HG03196 (cell line): ENCODE data around the gene USP44.

Source experiments
- ATAC-seq: cut with Tn5 transposase; IDR thresholded peaks from one replicate; pipeline ENCODE4 v1.9.1; 2021; ENCODE audit not compliant: unreplicated experiment

USP44 gene

DNA sequence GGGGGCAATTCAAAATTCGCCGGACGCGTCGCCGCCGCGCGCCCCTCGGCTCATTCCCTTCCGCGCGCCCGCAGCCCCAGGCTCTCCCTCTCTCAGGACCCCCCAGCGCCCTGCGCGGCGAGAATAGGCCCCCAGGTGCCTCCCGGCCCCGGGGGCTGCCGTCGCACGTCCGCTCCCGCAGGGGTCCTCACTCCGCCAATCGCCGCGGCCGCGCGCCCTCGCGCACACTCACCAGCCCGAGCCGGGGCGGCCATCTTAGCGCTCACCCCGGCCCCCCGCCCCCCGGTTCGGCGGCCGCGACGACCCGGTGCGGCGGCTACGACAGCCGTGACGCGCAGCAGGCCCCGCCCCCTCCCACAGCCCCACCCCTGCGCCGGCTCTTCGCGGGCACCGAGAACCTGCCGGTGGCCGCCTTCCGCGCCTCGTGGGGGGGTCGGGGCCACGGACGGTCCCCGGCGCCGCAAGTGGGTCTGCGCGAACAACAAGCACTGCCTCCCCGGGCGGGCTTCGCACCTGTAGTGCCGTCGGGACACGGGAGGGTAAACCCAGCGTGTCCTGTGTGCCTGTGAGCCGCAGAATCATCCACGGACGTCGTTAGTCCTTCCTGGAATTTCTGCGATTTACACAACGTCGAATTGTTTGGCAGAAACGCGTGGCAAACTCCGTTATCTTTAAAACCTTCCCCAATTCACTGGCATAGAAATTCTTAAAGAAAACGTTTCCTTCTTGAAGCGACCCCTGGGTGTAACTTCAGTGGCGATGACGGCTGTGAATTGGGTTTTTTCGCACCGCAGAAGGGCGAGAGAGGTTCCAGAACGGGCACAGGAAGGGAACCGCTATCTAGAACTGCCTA is 2.5 kb downstream of the USP44 start:
- no peak for ATAC-seq

DNA sequence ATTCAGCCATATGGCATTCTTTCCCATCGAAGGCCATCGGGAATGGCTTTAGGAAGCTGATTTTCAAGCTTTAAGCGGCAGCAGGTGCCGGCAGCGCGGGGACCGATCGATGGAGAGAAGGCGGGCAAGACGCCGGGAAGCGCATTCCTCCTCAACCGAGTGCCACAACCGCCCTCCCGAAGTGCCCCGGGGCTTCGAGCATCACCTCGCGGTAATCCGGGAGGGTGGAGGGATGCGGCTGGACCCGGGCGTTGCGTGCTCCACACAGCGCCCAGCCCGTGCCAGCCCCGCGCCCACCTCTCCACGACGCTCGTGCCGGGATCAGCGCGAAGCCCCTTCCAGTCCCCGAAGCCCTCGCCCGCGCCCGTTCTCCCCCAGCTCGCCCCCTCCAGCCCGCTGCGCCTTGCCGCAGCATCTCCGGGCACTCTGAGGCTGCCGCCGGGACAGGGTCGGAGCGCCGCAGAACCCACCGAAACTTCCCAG is 3.2 kb downstream of the USP44 start:
- ATAC-seq: no peak

DNA sequence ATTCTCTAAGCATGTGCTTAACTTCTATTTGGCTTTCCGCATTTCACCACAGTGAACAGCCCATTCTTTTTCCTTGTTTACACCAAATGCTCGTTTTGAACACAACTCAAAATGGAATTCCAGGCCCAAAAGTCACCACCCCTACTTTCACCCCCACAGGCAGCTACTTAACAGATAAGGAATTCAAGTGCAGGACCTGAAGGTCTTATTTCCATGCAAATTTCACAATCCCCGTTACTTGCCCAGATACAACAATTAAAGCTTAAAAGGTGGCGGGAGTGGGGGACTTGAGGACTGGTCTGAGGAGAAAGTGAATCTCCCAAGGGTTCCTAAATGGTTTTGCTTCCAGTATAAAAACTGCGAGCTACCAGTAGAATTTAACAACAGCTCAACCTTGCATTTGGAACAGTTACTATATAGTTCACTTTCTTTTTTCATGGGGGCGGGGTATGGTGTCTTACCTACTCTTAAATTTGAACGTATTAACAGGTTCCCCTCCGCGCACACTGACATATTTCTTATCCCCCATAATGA is 3.7 kb downstream of the USP44 start:
- ATAC-seq: no peak

DNA sequence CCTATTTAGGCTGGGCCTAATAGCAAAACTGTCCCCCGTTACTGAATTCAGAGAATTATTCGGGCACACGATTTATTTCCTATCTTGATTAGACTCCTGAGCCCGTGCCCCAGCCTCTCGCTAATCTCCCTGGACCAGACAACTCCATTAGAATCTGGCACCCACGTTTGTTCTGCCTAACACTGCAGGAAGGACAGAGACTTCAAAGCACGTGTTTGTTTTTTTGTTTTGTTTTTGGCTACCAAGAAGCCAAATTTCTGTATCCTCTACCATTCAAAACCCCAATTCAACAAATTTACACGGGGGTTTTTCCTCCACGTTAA is 4.8 kb downstream of the USP44 start:
- ATAC-seq: no peak

DNA sequence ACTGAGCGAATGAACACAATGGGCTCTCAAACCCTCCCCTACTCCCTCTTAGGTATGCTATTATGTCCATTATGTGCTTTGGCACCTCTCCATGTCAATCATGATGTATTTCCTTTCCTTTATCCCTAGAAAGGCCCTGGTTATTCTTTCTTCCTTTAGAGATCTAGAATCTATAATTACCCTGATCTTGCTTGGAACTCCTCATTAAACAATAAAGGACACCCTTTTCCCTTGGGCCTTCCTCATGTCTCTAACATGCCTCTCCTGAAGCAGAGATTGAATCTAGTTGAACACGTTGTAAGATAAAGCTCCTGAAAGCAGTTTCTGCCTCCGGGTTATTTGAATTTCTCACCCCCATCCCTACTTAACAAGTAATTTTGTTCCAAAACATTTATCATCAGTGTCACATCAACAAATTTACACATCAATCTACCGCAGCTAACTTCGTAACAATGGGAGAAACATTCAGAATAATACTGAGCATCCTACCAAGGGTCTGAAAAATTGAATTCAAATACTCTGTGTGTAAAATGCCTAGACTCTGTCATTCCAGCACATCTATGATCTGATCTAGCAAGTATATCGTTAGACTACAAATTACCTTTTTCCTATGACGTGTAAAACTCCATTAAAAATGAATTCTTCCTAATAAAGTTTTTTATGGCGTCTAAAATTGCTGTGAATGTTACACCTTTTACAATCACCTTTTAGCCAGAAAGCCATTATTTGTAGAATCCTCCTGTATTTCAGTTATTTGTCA is 5.4 kb downstream of the USP44 start:
- ATAC-seq: no peak

DNA sequence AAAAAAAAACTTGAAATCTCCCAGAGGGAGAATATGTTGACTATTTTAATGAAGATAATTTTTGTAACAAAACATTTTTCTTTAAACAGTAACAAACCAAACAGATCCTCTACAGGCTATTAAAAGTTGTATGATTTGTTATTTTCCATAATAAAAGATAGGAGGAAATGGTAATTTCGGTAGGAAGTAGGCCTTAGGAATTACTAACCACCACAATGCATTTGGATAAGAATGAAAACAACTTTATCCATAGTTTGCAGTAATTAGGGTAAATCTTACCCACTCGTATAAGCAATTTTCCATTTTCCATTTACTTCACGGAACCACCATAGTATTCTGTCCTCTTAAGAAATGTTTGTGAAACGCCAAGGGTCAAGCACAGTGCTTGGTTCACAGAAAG is 6.0 kb downstream of the USP44 start:
- no peak for ATAC-seq

DNA sequence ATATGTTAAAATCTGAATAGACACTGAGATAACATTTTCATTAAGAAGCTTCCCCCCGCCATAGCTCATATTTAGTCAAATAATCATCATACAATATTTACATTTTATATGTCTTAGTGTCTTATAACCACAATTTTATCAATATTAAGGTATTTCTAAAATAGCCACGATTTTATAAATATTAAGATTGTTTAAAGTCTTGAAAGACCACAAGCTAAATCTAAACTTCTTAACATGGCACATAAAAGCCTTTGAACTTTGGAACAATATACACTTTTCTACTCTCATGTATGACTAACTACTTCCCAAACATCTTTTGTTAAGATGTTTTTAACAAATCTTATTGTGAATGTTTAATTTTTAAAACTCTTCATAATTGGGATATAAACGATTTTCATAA is 6.5 kb downstream of the USP44 start:
- ATAC-seq: no peak

DNA sequence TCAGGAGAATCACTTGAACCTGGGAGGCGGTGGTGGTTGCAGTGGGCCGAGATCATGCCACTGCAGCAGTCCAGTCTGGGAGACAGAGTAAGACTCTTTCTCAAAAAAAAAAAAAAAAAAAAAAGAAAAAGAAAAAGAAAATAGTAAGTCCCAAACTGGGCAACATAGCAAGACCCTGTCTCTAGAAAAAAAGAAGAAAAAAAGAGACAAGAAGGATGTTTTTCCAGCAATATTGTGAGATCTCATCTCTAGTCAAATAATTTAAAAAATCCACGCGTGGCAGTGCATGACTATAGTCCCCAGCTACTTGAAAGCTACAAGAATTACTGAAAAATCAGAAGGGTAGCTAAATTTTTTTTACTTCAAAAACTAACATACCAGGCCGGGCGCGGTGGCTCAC is 8.0 kb downstream of the USP44 start:
- ATAC-seq: no peak

DNA sequence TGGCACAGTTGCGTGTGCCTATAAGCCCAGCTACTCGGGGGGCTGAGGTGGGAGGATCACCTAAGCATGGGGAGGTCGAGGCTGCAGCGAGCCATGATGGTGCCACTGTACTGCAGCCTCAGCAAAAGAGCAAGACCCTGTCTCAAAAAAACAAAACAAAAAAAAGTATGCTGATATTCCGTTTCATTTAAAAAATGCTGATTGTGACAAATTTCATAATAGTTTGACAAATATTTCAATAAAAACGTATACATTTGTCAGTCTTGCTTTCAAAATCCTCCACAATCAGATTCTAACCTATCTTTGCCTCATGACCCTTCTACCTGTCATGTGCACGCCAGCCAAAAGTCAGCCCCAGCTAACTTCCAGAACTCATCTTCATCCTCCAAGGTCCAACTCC is 9.8 kb downstream of the USP44 start:
- ATAC-seq: no peak

DNA sequence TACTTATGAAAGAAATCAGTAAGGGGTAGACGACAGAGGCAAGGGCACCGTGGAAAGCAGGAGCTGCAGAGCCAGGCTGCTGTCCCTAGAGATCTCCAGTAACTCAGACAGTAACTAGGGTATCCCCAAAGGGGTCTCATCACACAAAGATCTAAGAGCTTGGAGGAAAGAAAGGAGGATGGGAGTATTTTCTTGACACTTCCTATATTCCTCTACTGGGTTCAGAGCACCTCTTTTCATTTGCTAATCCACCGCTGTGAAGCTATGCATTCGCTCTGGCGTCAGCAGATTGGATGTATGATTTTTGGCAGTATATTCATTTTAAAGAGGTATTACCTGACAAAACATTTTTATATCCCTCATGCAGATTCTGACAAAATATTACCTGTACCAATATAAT is 12.6 kb downstream of the USP44 start:
- ATAC-seq: no peak

DNA sequence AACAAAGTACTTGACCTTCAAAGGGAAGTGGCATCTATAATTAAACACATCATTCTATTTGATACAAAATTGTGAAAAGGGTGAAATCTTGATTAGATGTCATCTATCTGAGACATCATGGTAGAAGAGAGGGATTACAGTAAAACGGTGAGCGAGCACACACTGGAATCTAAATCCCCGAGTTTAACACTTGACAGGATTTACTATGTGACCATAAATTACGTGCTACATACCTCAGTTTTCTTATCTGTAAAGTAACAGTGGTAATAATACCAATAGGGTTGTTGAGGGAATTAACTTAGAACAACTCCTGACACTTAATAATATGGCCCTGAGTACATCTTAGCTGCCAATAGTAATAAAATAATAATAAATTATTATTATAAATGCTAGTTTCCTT is 13.3 kb downstream of the USP44 start:
- ATAC-seq: no peak

DNA sequence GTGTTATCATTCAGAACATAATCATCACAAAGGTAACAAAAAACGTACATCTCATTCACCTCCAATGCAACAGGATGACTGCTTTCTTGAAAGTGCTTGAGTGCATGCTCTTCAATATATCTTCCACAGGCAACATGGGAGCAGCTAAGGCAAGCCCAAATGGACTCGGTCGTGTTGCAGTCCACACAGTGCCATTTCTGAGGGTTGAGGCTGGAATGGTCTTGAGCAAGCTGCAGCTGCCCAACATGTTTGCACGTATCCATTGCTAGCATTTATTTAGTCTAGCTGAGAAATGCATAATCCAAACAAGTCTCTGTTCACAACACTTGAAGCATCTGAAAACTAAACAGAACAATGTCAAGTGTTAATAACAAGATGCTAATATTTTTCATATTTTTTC is 17.3 kb downstream of the USP44 start:
- no peak for ATAC-seq

DNA sequence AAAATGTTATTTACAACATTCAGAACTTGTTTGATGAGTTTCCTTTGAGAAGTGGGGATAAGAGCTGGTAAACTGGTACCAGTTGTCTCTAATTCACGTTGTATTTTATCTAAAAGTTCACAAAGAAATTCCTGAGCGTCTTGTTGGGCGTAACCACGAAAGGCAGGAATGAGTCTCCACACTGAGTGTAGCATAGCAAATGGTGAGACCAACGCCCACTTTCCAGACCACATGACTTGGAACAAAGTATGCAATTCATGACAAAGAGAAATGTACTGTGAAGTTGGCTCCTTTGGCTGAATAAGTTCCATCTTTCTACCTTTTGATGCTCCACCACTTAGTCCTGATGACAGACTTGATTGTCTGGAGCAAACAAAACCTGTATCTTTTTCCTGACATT is 18.4 kb downstream of the USP44 start:
- ATAC-seq: no peak

DNA sequence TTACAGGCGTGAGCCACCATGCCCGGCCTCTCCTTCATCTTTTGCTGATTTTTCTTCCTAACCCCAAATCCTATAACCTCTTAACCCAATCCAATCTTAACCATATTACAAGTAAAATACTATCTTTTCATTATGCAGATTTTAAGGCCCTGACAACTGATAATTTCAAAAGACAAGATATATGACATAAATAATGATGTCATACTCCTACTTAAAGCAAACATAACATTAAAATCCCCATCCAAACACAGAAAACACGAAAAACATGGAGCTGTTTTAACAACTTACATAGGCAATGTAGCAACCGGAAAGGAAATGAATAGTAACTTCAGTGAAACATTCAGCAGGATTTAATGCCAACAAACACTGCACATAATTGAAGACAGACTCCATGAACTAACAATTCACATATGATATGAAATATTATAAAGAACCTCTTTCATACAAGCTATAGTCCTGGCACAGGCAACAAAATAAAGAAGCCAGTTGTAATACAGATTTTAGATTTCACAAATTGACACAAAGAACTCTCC is 21.5 kb downstream of the USP44 start:
- no peak for ATAC-seq

DNA sequence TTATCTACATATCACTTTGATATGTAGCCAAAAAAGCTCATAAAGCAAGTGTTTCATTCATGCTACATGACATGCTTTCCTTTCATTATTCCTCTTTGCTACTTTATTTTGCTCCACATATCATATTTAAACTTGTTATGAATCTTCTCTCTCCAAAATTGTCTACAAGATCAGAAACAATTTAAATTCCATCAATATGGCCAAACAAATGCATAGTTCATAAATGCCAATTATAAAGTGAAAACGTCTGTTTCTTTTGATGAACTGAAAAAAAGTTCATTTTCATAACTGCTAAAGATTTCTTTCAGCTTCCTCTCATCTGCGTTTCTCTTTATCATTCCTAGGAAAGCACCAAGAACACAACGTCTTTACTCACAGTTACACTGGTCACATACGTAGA is 22.8 kb downstream of the USP44 start:
- ATAC-seq: no peak

DNA sequence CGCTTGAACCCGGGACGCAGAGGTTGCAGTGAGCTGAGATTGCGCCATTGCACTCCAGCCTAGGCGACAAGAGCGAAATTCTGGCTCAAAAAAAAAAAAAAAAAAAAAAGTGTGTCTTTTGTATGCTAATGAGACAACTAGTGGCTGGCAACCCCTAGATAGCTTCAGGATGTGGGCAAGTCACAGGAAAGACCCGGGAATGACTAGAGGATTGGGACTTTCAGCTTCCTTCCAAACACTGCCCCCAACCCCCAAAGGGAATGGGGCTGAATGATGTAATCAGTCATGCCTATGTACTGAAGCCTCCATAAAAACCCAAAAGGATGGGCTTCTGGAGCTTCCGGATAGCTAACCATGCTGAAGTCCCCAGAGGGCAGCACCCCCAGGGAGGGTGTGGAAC is 28.6 kb downstream of the USP44 start:
- no peak for ATAC-seq

DNA sequence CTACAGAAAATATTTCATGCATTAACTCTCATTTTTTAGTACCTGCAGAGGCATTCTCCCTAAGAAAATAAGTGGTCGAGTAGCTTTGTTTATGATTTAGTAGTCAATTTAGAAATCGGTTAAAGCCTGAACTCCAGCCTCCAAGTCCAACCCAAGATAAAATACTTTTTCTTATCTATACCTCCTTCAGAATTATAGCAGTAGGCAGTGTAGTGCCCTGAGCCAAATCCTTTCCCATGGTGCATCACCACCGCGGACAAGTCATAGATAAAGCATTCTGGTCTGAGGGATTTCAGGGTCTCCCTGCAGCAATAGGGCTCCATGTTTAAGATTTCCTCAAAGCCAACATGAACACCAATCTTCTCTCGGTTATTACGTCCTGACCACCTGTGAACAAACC is 30.5 kb downstream of the USP44 start:
- no peak for ATAC-seq

DNA sequence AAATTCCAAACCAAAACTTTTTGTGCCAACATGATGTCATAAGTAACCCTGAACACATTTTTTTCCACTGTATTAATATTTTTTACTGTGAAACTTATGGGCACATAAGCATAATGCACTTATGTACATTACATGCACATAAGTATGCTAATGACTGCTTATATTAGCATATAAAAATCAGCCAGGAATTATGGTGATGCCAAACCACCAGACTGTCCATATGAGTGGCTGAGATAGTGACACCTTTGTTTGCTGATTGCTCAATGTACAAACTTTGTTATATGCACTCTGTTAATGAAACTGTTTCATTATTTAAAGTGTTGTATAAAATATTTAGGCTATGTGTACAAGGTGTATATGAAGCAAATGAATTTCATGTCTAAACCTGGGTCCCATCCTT is 32.3 kb downstream of the USP44 start:
- no peak for ATAC-seq

DNA sequence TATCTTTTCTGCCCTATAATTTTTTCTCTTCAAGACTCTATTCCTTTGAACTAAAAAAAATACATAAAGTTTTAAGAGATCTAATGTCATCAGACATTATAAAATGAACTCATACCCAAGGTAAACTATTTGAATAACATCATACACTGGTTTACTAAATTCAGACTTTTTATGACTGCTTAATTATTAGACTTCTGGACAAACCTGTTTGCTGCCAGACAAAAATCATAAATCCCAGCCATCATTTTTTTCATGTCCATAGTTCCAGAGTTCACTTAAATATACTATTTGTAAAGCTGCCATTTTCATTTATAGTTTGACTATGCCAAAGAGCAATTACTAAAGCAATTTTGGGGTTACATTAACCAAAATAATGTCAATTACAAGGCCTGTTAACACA is 34.0 kb downstream of the USP44 start:
- ATAC-seq: no peak

DNA sequence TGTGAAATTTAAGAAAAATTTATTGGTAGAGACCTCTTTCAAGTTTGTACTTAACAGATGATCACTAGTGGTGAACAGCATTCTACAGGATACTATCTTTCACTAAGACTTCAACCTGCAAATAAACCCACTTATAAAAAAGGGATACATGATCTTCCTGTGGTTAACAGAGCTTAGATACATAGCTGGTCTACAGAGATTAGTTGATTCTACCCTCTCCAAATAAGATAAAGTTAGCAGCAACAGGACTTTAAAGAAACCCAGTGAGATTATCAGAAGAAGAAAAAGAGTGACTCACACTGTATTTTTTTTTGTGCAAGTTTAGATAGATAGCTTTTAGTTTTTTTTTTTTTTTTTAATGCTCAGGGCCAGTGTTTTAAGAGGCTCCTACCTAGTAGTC is 34.5 kb downstream of the USP44 start:
- ATAC-seq: no peak

DNA sequence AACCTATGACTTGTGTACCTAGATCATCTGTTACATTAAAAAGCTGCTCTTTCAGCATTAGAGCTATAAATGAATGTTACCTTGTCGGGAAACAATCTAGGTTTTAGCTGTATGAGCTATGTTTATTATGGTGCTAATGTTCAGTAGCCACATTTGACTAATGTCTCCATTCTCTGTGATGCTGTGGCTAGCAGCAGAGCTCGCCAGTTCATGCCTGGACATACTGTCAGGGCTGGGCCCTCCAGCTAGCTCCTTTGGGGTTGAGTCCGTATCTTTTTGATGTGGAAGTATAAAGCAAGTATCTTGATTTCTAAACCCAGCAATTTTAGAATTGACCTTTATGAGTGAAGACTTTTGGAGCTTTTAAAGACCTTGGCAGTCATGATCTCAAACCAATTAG is 36.1 kb downstream of the USP44 start:
- no peak for ATAC-seq

DNA sequence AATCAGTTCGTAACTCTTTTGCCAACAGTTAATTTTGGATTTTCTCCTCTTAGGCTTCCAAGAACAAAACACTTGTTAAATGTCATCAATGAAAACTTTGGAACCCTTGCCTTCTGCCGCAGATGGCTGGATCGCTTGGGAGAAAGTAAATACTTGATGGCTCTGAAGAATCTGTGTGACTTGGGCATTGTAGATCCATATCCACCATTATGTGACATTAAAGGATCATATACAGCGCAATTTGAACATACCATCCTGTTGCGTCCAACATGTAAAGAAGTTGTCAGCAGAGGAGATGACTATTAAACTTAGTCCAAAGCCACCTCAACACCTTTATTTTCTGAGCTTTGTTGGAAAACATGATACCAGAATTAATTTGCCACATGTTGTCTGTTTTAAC is 37.7 kb downstream of the USP44 start:
- ATAC-seq: no peak
